Keratinocyte (primary cell): ENCODE results near the gene OMG. TPM values are rescaled to one million over a fixed set of nuclear protein-coding genes. Genes with fewer than 3 reads are reported as not detected.

ENCODE experiments used
- DNase-seq: peaks from one replicate; pipeline ENCODE4 v3.0.0-alpha.2; 2011; ENCODE audit warnings: low read depth, missing footprints, low spot score
- FAIRE-seq: peaks from 2 replicates; lab custom pipeline; 2011; peaks lifted over from hg19 to GRCh38; lab: Jason Lieb, UNC
- H2AFZ ChIP-seq: 2 replicates; pipeline ENCODE4 v1.6.0; 2012; ENCODE audit warnings: low read length, control low read depth, inconsistent platforms; ENCODE audit not compliant: control insufficient read depth
- H3K27ac ChIP-seq: 2 replicates; pipeline ENCODE4 v1.5.1; 2011; ENCODE audit warnings: low read length; ENCODE audit not compliant: control insufficient read depth, insufficient read depth
- H3K27me3 ChIP-seq: 3 replicates; pipeline ENCODE4 v1.6.0; 2011; ENCODE audit warnings: low read length; ENCODE audit not compliant: control insufficient read depth, insufficient read depth; ENCODE audit errors: extremely low read depth
- H3K36me3 ChIP-seq, 2 experiments: 2 replicates in 1 of 2; 3 replicates in 1 of 2; pipeline ENCODE4 v1.5.1; 2011; ENCODE audit warnings: low read length in 2 of 2, mild to moderate bottlenecking in 1 of 2; ENCODE audit not compliant: control insufficient read depth in 2 of 2, insufficient read depth in 2 of 2; ENCODE audit errors: extremely low read depth in 1 of 2
- H3K4me1 ChIP-seq: 3 replicates; pipeline ENCODE4 v1.5.1; 2011; ENCODE audit warnings: low read length; ENCODE audit not compliant: control insufficient read depth, insufficient read depth; ENCODE audit errors: extremely low read depth
- H3K4me2 ChIP-seq: 3 replicates; pipeline ENCODE4 v1.6.0; 2011; ENCODE audit warnings: low read depth, low read length; ENCODE audit not compliant: control insufficient read depth, insufficient read depth; ENCODE audit errors: extremely low read depth
- H3K4me3 ChIP-seq, 3 experiments: fragments of 200-600 bp in 1 of 3; sonication (generic) in 1 of 3; 2 replicates in 2 of 3; 3 replicates in 1 of 3; pipeline ENCODE4 v1.5.1; 2011 to 2016; ENCODE audit warnings: low read length in 3 of 3, mild to moderate bottlenecking in 3 of 3, control low read depth in 2 of 3, inconsistent platforms in 1 of 3, low read depth in 1 of 3, mixed read lengths in 1 of 3, mixed run types in 1 of 3, moderate library complexity in 1 of 3; ENCODE audit not compliant: control insufficient read depth in 2 of 3, insufficient read depth in 2 of 3; ENCODE audit errors: extremely low read depth in 1 of 3
- H3K79me2 ChIP-seq: 2 replicates; pipeline ENCODE4 v1.6.0; 2012; ENCODE audit warnings: low read length; ENCODE audit not compliant: control insufficient read depth, insufficient read depth
- H3K9ac ChIP-seq: 3 replicates; pipeline ENCODE4 v1.6.0; 2011; ENCODE audit warnings: low read length; ENCODE audit not compliant: control insufficient read depth, insufficient read depth; ENCODE audit errors: extremely low read depth
- H3K9me1 ChIP-seq: 3 replicates; pipeline ENCODE4 v1.6.0; 2011; ENCODE audit warnings: low read length; ENCODE audit not compliant: control insufficient read depth, insufficient read depth; ENCODE audit errors: extremely low read depth
- H3K9me3 ChIP-seq: 2 replicates; pipeline ENCODE4 v1.5.1; 2012; ENCODE audit warnings: low read depth, low read length; ENCODE audit not compliant: control insufficient read depth
- H4K20me1 ChIP-seq: 3 replicates; pipeline ENCODE4 v1.6.0; 2011; ENCODE audit warnings: low read length; ENCODE audit not compliant: control insufficient read depth, insufficient read depth; ENCODE audit errors: extremely low read depth
- EZH2 ChIP-seq: IDR thresholded peaks from one replicate; pipeline ENCODE4 v1.6.1; 2012; ENCODE audit warnings: inconsistent platforms, mild to moderate bottlenecking, low read length, moderate library complexity
- dilution Hi-C: fragments of 300-500 bp; cut with MboI; formaldehyde crosslinking; loops from one replicate; pipeline ENCODE4 v1.7.0; 2020; ENCODE audit warnings: low sequenced_read_pairs; ENCODE audit not compliant: extremely low pct_ligation_motif_present
- polyA plus RNA-seq, 5 experiments: library from polyadenylated mRNA; depleted of rRNA in 3 of 5; stranded (reverse) in 3 of 5; stranded (forward) in 1 of 5; unstranded in 1 of 5; fragments of >200 nt; gene quantifications; 1 replicate in 1 of 5; 2 replicates in 3 of 5; 3 replicates in 1 of 5; pipeline versions ENCODE4 v1.2.1 to v1.2.3, GENCODE V29; 2011 to 2012; ENCODE audit warnings: missing spikeins in 2 of 5, low read depth in 1 of 5, low replicate concordance in 1 of 5
- TF ChIP-seq, protein P1 (sequence below), 3 experiments: IDR thresholded peaks in 1 of 3; conservative IDR thresholded peaks in 1 of 3; optimal IDR thresholded peaks in 1 of 3; 2 replicates in 2 of 3; 3 replicates in 1 of 3; pipeline versions ENCODE3 to v1.5.1; 2011; ENCODE audit warnings: low read length in 3 of 3, mild to moderate bottlenecking in 3 of 3, moderate library complexity in 2 of 3, control low read depth in 1 of 3, inconsistent platforms in 1 of 3; ENCODE audit not compliant: insufficient read depth in 2 of 3; ENCODE audit errors: extremely low read depth in 1 of 3

The OMG gene
- polyA plus RNA-seq, 1 donor (not counting 4 experiments of a cell fraction or from before 2014, with no cell fraction given) = not detected

GRCh38 chr17:31321481-31321880 lies 24.4 kb upstream of the OMG start, which contains the start of gene EVI2A:
Gene EVI2A, minus strand, starts transcription at chr17:31321622. Its CDS starts 2,609 bp downstream, at chr17:31319013.
- no peak for TF ChIP-seq EZH2
- TF ChIP-seq, protein P1, sequence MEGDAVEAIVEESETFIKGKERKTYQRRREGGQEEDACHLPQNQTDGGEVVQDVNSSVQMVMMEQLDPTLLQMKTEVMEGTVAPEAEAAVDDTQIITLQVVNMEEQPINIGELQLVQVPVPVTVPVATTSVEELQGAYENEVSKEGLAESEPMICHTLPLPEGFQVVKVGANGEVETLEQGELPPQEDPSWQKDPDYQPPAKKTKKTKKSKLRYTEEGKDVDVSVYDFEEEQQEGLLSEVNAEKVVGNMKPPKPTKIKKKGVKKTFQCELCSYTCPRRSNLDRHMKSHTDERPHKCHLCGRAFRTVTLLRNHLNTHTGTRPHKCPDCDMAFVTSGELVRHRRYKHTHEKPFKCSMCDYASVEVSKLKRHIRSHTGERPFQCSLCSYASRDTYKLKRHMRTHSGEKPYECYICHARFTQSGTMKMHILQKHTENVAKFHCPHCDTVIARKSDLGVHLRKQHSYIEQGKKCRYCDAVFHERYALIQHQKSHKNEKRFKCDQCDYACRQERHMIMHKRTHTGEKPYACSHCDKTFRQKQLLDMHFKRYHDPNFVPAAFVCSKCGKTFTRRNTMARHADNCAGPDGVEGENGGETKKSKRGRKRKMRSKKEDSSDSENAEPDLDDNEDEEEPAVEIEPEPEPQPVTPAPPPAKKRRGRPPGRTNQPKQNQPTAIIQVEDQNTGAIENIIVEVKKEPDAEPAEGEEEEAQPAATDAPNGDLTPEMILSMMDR (optimal IDR thresholded peaks at IDR 0.05 in 1 of 3, IDR thresholded peaks at IDR 0.05 in 1 of 3, conservative IDR thresholded peaks at IDR 0.05 in 1 of 3; ENCODE audit: extremely low read depth in 1 of 3, insufficient read depth in 2 of 3, low read length in 3 of 3) = no peak
- H3K9ac ChIP-seq = no peak within 1 kb of the TSS
- H3K36me3 ChIP-seq = no peaks in the 10 kb centered on the region
- H3K79me2 ChIP-seq = no peaks in the 10 kb centered on the region
- FAIRE-seq (peak; percentile 93), DNase-seq (no peak)
- no peaks in the 10 kb centered on the region for H4K20me1 ChIP-seq
- H3K4me3 ChIP-seq = no peak within 1 kb of the TSS
- no peaks in the 10 kb centered on the region for H3K9me1 ChIP-seq
- no peaks in the 10 kb centered on the region for H3K9me3 ChIP-seq
- peaks cover 20% of the 10 kb centered on the region for H3K4me1 ChIP-seq
- no peaks in the 10 kb centered on the region for H3K27me3 ChIP-seq
- H3K27ac ChIP-seq = no peak within 1 kb of the TSS
- H2AFZ ChIP-seq = no peak within 1 kb of the TSS
- peak within 1 kb of the TSS; percentile 25 for H3K4me2 ChIP-seq
- dilution Hi-C loops = no loop called here

DNA sequence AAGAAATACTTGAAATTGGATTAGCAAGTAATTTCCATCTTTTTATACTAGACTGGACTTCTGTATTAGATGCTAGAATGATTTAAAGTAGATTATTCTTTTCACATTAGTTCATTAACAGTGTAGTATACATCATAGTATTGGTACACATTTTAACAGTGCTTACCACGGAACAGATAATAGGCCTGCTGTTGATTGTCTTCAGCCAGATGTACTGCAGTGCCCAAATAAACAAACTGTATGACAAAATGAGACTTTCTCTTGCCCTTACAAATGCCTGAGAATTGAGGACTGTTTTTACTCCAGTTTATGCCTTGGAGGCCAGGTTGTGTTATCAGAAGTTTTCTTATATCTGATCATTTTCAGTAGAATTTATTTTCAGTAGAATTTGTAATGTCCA lies 23.8 kb upstream of the OMG start:
- no peak overlapping the region for H3K9ac ChIP-seq
- no peak for DNase-seq

More for the DNA sequence above, 23.8 kb upstream of the OMG start:
- dilution Hi-C loops = no loop called here
- no peaks in the 10 kb centered on the region for H3K9me1 ChIP-seq
- no peaks in the 10 kb centered on the region for H3K27me3 ChIP-seq
- no peak for TF ChIP-seq EZH2
- TF ChIP-seq, protein P1 (optimal IDR thresholded peaks at IDR 0.05 in 1 of 3, IDR thresholded peaks at IDR 0.05 in 1 of 3, conservative IDR thresholded peaks at IDR 0.05 in 1 of 3; ENCODE audit: extremely low read depth in 1 of 3, insufficient read depth in 2 of 3, low read length in 3 of 3) = no peak
- no peak for FAIRE-seq
- no peaks in the 10 kb centered on the region for H3K36me3 ChIP-seq
- H4K20me1 ChIP-seq = no peaks in the 10 kb centered on the region
- H3K9me3 ChIP-seq = no peaks in the 10 kb centered on the region
- H3K27ac ChIP-seq = no peak overlapping the region
- H2AFZ ChIP-seq = no peak overlapping the region
- no peak overlapping the region for H3K4me2 ChIP-seq
- H3K4me1 ChIP-seq = peaks cover 20% of the 10 kb centered on the region
- H3K79me2 ChIP-seq = no peaks in the 10 kb centered on the region
- no peak overlapping the region for H3K4me3 ChIP-seq
